ENCODE results near the gene FBXO21. TPM values are rescaled to one million over a fixed set of nuclear protein-coding genes. Genes with fewer than 3 reads are reported as not detected.

The FBXO21 gene
- total and polyA plus RNA-seq, 2 of the 4 experiments (the other 2 are of a cell fraction) = 43.6 to 56.6 TPM

GRCh38 chr12:117155278-117156060, 34.8 kb downstream of the FBXO21 start:
- Histone ChIP-seq H2BK120ac (ENCODE audit: low read depth, low read length) (no peak overlapping the region), H3K18ac (ENCODE audit: low read depth, low read length) (no peak overlapping the region), H3K23ac (ENCODE audit: low read depth, low read length) (no peak overlapping the region), H3K9ac (ENCODE audit: low read depth, low read length) (no peak overlapping the region), H3K4me3 (ENCODE audit: insufficient read depth, low read depth, low read length) (no peak overlapping the region), H3K27me3 (ENCODE audit: control insufficient read depth, insufficient read depth, low read length) (no peaks in the 10 kb centered on the region), H2BK15ac (ENCODE audit: low read depth, low read length) (no peak overlapping the region), H3K27ac (ENCODE audit: insufficient read depth, low read length) (no peak overlapping the region), H4K5ac (ENCODE audit: low read depth, low read length) (no peak overlapping the region), H4K91ac (ENCODE audit: insufficient read depth, low read depth, low read length) (no peak overlapping the region), H2AK9ac (replicated peaks; ENCODE audit: low read depth, low read length, poor library complexity) (no peak overlapping the region), H3K79me1 (ENCODE audit: low read depth in 1 of 2, low read length in 2 of 2) (no peaks in the 10 kb centered on the region), H2BK5ac (ENCODE audit: low read depth, low read length, poor library complexity, severe bottlenecking) (no peak overlapping the region), H2AFZ (replicated peaks; ENCODE audit: low read length, poor library complexity) (no peak overlapping the region), H3K9me1 (ENCODE audit: insufficient read depth, low read length) (no peaks in the 10 kb centered on the region), H3K56ac (ENCODE audit: extremely low read depth, insufficient read depth, low read length) (no peak overlapping the region), H2BK20ac (ENCODE audit: low read depth, low read length) (no peak overlapping the region), H2AK5ac (ENCODE audit: low read depth, low read length) (no peak overlapping the region), H3K4me2 (ENCODE audit: low read depth, low read length) (no peak overlapping the region), H3K14ac (replicated peaks; ENCODE audit: low read depth, low read length) (no peak overlapping the region), H4K8ac (ENCODE audit: low read depth in 2 of 2, low read length in 2 of 2) (no peak overlapping the region), H3K36me3 (ENCODE audit: control insufficient read depth, insufficient read depth, low read length) (peaks cover 48% of the 10 kb centered on the region), H3K4me1 (ENCODE audit: control insufficient read depth, insufficient read depth, low read length) (no peaks in the 10 kb centered on the region), H4K20me1 (ENCODE audit: insufficient read depth, low read length) (peaks cover 3% of the 10 kb centered on the region), H3K4ac (ENCODE audit: low read depth, low read length) (no peak overlapping the region), H3K9me3 (ENCODE audit: control insufficient read depth, insufficient read depth, low read length) (no peaks in the 10 kb centered on the region)
- in situ Hi-C loops (cut with MboI; ENCODE audit: low sequenced_read_pairs) = no loop called here
- peak; percentile 11 for DNase-seq
- ATAC-seq (ENCODE audit: low read depth) = peak; percentile 55
- no peak for TF ChIP-seq CEBPB (IDR thresholded peaks at IDR 0.05; ENCODE audit: low read depth, low read length)
- no peak for TF ChIP-seq SMC3 (IDR thresholded peaks at IDR 0.05; ENCODE audit: low read depth, low read length)
- TF ChIP-seq, protein P1, sequence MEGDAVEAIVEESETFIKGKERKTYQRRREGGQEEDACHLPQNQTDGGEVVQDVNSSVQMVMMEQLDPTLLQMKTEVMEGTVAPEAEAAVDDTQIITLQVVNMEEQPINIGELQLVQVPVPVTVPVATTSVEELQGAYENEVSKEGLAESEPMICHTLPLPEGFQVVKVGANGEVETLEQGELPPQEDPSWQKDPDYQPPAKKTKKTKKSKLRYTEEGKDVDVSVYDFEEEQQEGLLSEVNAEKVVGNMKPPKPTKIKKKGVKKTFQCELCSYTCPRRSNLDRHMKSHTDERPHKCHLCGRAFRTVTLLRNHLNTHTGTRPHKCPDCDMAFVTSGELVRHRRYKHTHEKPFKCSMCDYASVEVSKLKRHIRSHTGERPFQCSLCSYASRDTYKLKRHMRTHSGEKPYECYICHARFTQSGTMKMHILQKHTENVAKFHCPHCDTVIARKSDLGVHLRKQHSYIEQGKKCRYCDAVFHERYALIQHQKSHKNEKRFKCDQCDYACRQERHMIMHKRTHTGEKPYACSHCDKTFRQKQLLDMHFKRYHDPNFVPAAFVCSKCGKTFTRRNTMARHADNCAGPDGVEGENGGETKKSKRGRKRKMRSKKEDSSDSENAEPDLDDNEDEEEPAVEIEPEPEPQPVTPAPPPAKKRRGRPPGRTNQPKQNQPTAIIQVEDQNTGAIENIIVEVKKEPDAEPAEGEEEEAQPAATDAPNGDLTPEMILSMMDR (conservative IDR thresholded peaks at IDR 0.05; ENCODE audit: low read depth, low read length) = peak; percentile 48
- TF ChIP-seq RFX5 (IDR thresholded peaks at IDR 0.05; ENCODE audit: low read depth, low read length) = no peak
- TF ChIP-seq MAZ (IDR thresholded peaks at IDR 0.05; ENCODE audit: borderline replicate concordance, low read depth, low read length) = no peak
- TF ChIP-seq POLR2A (IDR thresholded peaks at IDR 0.05; ENCODE audit: low read depth, low read length) = no peak
- 86% methylated on average over 36 of the region's 47 CpGs; no CpG with 5 or more reads in 1 of the 2 experiments for WGBS, 2 experiments (ENCODE audit: extremely low coverage in 2 of 2, insufficient read length in 1 of 2)
- ChIA-PET CTCF (no interaction called here), POLR2A (ENCODE audit: unreplicated experiment) (no interaction called here)
- no TSS peak for BruUV-seq (replicated peaks)
- intact Hi-C loops (cut with micrococcal nuclease) = loop anchor here (10.0 kb wide), 1 partner anchor 451 kb away; no protein-coding TSS in a partner anchor
- dilution Hi-C loops (cut with HindIII; ENCODE audit: low sequenced_read_pairs, unreplicated experiment) = no loop called here
